Adipocyte (in vitro differentiated cells): ENCODE measurements around the gene IGFL2.
"Not testable (repeated sequence)": the region's sequence is repeated elsewhere in the genome, so short reads cannot be mapped to it uniquely, and the experiment has no call there.

ENCODE experiments used
- DNase-seq: peaks from one replicate; pipeline ENCODE4 v3.0.0-alpha.2; 2015; ENCODE audit warnings: low read depth
- H3K27me3 ChIP-seq: replicated peaks from 2 replicates; pipeline ENCODE4 v1.7.0; 2013; ENCODE audit warnings: mild to moderate bottlenecking, low read length, moderate library complexity; ENCODE audit not compliant: control insufficient read depth, insufficient read depth
- H3K36me3 ChIP-seq: 2 replicates; pipeline ENCODE4 v1.7.0; 2013; ENCODE audit warnings: low read length, mild to moderate bottlenecking, moderate library complexity; ENCODE audit not compliant: control insufficient read depth, insufficient read depth, severe bottlenecking
- H3K4me1 ChIP-seq: 2 replicates; pipeline ENCODE4 v1.7.0; 2013; ENCODE audit warnings: mild to moderate bottlenecking, low read length, moderate library complexity; ENCODE audit not compliant: control insufficient read depth, insufficient read depth
- H3K4me3 ChIP-seq: 2 replicates; pipeline ENCODE4 v1.7.0; 2013; ENCODE audit warnings: mild to moderate bottlenecking, low read length, moderate library complexity
- H3K9ac ChIP-seq: 2 replicates; pipeline ENCODE4 v1.7.0; 2013; ENCODE audit warnings: mild to moderate bottlenecking, low read length, moderate library complexity
- H3K9me3 ChIP-seq: 2 replicates; pipeline ENCODE4 v1.7.0; 2013; ENCODE audit warnings: mild to moderate bottlenecking, low read length, moderate library complexity; ENCODE audit not compliant: control insufficient read depth

IGFL2 gene

GRCh38 chr19:46144756-46145155, 3.3 kb upstream of the IGFL2 start:
- Histone ChIP-seq H3K27me3 (peaks cover 31% of the 10 kb centered on the region), H3K36me3 (no peaks in the 10 kb centered on the region), H3K9me3 (peaks cover 10% of the 10 kb centered on the region), H3K4me1 (no peaks in the 10 kb centered on the region), H3K9ac (no peak overlapping the region), H3K4me3 (no peak overlapping the region)
- no peak for DNase-seq

- H3K9me3 ChIP-seq = peaks cover 10% of the 10 kb centered on the region
- H3K9ac ChIP-seq = no peak overlapping the region
- no peaks in the 10 kb centered on the region for H3K36me3 ChIP-seq
- H3K27me3 ChIP-seq = peaks cover 42% of the 10 kb centered on the region
- DNase-seq = no peak
- no peak overlapping the region for H3K4me3 ChIP-seq
- no peaks in the 10 kb centered on the region for H3K4me1 ChIP-seq
Observed at GRCh38 chr19:46147166-46147740, 785 bp upstream of the IGFL2 start.

DNA sequence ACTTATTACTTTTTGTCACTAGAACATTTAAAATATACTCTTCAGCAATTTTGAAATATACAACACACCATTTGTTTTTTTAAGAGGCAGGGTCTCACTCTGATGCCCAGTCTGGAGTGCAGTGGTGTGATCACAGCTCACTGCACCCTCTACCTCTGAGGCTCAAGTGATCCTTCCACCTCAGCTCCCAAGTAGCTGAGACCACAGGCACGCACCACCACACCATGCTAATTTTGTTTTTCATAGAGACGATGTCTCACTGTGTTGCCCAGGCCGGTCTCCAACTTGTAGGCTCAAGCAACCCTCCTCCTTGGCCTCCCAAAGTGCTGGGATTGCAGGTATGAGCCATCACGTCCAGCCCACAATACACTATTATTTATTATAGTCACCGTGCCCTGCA, 2.6 kb downstream of the IGFL2 start:
- peaks cover 60% of the 10 kb centered on the region for H3K27me3 ChIP-seq

DNA sequence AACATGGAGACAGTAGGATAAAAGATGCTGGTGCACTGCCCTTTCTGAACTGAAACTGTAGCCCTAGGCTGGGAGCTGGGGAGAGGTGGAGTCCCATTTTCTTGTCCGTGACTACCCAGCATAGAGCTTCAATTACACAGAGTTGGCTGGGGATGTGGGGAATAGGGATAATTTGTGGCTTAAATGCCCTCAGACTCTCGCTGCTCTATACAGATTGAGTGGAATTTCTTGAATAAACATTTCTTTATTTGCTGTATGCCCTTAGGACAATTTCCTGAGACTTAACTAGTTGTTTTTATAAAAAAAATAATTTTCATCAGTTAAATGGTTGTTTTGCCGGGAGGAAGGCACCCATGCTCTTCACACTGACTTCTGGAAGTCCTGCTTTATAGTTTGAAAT, 7.2 kb downstream of the IGFL2 start:
- Histone ChIP-seq H3K27me3 (peaks cover 59% of the 10 kb centered on the region), H3K36me3 (no peaks in the 10 kb centered on the region), H3K4me3 (no peak overlapping the region), H3K9ac (no peak overlapping the region), H3K4me1 (no peaks in the 10 kb centered on the region), H3K9me3 (peaks cover 13% of the 10 kb centered on the region)
- DNase-seq = peak; percentile 29

More for the DNA sequence above, 2.6 kb downstream of the IGFL2 start:
- Histone ChIP-seq H3K9me3 (peaks cover 7% of the 10 kb centered on the region), H3K36me3 (no peaks in the 10 kb centered on the region), H3K4me3 (no peak overlapping the region), H3K9ac (no peak overlapping the region), H3K4me1 (no peaks in the 10 kb centered on the region)
- no peak for DNase-seq

DNA sequence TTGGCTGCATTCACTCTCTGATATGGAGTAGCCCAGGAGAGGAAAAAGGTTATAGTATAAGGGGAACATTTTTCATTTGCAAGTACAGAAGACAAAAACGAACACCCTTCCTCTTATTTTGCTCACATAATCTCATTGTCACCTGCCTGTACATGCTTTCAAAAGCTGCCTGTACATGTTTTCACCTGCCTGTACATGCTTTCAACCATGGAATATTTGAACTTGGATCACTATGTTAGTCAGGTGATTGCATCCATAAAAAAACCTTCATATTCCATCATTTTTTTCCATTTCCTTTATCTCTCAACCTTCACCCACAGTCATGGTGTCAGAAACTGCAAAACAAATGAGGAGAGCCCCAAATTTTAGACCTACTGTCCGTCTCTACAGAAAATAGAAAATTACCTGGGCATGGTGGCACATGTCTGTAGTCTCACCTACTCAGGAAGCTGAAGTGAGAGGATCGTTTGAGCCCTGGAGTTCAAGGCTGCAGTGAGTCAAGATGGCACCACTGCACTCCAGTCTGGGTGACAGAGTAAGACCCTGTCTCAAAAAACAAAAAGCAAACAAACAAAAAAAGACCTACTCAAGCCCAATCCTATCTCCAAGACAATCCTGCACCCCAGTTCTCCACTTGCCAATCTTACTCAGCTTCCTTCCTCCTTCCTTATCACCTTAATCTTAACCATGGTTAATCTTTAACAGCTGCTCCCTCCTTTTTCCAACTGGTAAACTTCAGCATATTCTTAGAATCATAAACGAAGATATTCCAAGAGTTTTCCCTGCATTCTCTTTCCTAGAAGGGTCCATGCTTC, 11.6 kb downstream of the IGFL2 start:
- H3K9me3 ChIP-seq = peaks cover 43% of the 10 kb centered on the region
- DNase-seq = no peak
- no peak overlapping the region for H3K4me3 ChIP-seq
- H3K9ac ChIP-seq = no peak overlapping the region
- no peaks in the 10 kb centered on the region for H3K4me1 ChIP-seq
- peaks cover 65% of the 10 kb centered on the region for H3K27me3 ChIP-seq
- H3K36me3 ChIP-seq = no peaks in the 10 kb centered on the region

DNA sequence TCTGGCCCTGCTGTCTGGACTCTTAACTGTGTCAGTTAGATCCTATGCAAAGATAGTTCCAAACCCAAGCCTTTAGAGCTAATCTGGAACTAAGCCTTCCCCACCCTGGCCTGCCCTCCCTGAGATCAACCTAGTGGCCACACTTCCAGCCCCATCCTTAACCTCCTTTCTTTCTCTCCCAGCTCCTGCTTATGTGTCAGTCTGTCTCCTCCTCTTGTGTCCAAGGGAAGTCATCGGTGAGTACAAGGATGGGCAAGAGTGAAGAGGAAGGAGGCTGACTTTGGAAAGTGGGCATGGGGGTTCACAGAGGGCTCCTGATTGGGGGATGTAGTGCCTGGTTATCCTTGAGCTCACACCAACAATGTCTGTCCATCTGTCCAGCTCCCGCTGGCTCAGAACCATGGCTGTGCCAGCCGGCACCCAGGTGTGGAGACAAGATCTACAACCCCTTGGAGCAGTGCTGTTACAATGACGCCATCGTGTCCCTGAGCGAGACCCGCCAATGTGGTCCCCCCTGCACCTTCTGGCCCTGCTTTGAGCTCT, 12.3 kb downstream of the IGFL2 start:
- Histone ChIP-seq H3K4me1 (no peaks in the 10 kb centered on the region), H3K9ac (no peak overlapping the region), H3K4me3 (no peak overlapping the region), H3K9me3 (peaks cover 43% of the 10 kb centered on the region), H3K36me3 (no peaks in the 10 kb centered on the region), H3K27me3 (peaks cover 62% of the 10 kb centered on the region)
- DNase-seq = no peak

DNA sequence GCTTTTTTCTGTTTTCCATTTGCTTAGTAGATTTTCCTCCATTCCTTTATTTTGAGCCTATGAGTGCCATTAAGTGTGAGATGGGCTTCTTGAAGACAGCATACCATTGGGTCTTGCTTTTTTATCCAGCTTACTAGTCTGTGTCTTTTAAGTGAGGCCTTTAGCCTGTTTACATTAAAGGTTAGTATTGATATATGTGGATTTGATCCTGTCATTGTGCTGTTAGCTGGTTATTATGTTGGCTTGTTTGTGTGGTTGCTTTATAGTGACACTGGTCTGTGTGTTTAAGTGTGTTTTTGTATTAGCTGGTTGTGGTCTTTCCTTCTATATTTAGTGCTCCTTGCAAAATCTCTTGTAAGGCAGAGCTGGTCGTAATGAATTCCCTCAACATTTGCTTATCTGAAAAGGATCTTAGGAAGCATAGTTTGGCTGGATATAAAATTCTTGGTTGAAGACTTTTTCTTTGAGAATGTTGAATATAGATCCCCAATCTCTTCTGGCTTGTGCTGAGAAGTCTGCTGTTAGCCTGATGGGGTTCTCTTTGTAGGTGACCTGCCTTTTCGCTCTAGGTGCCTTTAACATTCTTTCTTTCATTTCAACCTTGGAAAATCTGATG, 13.7 kb downstream of the IGFL2 start:
- DNase-seq, H3K36me3 ChIP-seq, H3K9ac ChIP-seq, H3K4me1 ChIP-seq, H3K4me3 ChIP-seq: not testable (repeated sequence)
- Histone ChIP-seq H3K9me3 (peaks cover 43% of the 10 kb centered on the region), H3K27me3 (peaks cover 49% of the 10 kb centered on the region)

- H3K36me3 ChIP-seq = no peaks in the 10 kb centered on the region
Observed at GRCh38 chr19:46162731-46163130, 14.7 kb downstream of the IGFL2 start.

DNA sequence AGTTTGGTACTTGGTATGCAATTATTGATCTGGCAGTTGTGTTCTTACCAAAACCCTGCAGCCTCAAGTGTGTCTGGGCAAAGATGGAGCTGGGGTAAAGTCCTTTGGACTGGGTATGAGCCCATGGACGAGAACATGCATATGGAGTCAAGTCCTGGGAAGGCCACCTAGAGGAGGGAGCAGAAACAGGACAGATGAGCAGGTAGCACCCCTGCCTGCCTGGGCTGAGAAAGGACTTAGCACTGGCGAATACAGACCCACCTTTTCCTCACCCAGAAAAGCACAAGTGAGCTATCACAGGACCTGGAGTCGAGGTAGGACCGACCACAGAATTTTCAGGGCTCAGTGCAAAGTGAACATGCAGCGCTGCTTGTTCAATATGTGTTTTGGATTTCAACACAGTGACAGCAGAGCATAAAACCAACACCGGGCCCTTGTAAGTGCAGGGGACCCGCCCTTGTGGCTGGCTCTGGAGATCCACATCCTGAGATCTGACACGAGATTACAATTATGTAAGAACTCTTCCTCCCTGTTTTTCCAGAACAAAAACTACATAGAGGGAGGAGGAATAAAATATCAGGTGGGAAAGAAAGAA, 25.9 kb downstream of the IGFL2 start:
- Histone ChIP-seq H3K27me3 (peaks cover 38% of the 10 kb centered on the region), H3K4me1 (no peaks in the 10 kb centered on the region)
- DNase-seq = no peak

More at GRCh38 chr19:46162731-46163130, 14.7 kb downstream of the IGFL2 start:
- H3K27me3 ChIP-seq = peaks cover 42% of the 10 kb centered on the region
- no peaks in the 10 kb centered on the region for H3K4me1 ChIP-seq
- H3K4me3 ChIP-seq = no peak overlapping the region
- H3K9me3 ChIP-seq = peaks cover 43% of the 10 kb centered on the region
- no peak overlapping the region for H3K9ac ChIP-seq
- no peak for DNase-seq

DNA sequence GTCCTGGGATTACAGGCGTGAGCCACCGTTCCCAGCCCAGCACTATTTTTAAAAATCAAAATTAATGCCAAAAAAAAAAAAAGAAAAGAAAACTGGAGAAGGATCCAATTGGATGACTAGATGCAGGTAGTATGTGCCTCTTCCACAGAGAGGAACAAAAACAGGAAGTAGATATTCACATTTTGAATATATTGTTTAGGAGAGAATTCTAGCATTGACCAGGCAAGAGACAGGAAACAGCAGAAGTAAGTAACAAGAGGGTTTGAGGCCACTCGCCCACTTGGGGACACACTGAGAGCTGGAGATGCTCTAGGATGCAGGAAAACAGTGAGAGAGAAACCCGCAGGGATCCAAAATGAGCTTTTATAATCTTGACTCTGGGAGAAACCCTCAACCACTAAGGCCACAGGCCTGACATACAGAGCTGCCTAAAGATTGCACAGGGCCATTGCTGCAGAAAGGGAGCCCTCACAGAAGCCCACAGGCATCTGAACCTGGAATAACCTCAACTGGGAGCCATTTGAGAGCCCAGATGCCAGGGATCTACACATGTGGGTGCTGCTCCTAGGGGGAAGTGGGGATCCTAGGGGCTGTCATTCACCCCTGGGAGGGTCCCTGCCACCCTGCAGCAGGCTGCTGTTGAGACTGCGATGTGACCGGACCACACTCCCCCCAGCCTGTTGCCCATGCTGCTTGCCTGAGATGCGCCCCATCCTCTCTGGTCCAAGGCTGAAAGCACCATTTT, 28.2 kb downstream of the IGFL2 start:
- Histone ChIP-seq H3K27me3 (peaks cover 34% of the 10 kb centered on the region), H3K4me1 (peaks cover 8% of the 10 kb centered on the region), H3K9me3 (peaks cover 2% of the 10 kb centered on the region), H3K36me3 (no peaks in the 10 kb centered on the region), H3K4me3 (no peak overlapping the region), H3K9ac (no peak overlapping the region)
- DNase-seq = no peak

More for the DNA sequence above, 25.9 kb downstream of the IGFL2 start:
- Histone ChIP-seq H3K36me3 (no peaks in the 10 kb centered on the region), H3K9me3 (peaks cover 2% of the 10 kb centered on the region), H3K4me3 (no peak overlapping the region), H3K9ac (no peak overlapping the region)
